C4-2B (cell line): Measurements from ENCODE around the gene LYPD5.

Source experiments
- H3K27ac ChIP-seq: fragments of 450-650 bp; 2 replicates; pipeline ENCODE4 v1.5.1; 2017
- ZFX ChIP-seq: fragments of 450-650 bp; IDR thresholded peaks from 2 replicates; pipeline ENCODE4 v1.6.1; 2017
- TF ChIP-seq, protein P1 (sequence below): fragments of 450-650 bp; conservative IDR thresholded peaks from 2 replicates; pipeline ENCODE4 v1.5.1; 2017; ENCODE audit warnings: mild to moderate bottlenecking

The LYPD5 gene

DNA sequence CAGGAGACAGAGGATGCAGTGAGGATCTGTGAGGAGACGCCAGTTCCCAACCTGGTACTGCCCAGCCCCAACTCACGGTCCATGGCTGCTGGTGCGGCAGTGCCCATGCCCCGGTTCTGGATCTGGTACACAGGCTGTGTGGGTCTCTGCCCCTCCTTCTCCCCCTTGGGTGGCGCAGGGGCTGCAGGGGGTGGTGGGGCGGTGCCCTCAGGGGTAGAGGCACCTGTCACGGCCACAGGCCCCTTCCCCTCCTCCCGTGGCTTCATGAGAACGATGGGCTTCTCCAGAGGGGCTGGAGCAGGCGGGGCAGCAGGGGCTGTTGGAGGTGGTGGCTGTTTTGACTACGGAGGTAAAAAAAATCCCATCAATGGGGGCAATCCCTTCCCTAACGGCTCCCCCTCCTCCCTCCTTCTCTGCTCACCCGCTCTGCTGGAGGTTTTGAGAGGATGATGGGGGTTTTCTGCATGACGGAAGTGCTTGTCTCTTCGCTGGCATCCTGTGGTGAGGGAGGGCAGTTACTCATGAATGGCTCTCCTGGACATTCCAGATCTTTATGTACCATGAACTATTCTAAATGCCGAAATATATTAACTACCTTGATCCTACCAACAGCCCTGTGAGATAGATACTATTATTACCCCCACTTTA, 54.6 kb downstream of the LYPD5 start:
- H3K27ac ChIP-seq = no peak overlapping the region
- TF ChIP-seq ZFX = no peak
- TF ChIP-seq, protein P1, sequence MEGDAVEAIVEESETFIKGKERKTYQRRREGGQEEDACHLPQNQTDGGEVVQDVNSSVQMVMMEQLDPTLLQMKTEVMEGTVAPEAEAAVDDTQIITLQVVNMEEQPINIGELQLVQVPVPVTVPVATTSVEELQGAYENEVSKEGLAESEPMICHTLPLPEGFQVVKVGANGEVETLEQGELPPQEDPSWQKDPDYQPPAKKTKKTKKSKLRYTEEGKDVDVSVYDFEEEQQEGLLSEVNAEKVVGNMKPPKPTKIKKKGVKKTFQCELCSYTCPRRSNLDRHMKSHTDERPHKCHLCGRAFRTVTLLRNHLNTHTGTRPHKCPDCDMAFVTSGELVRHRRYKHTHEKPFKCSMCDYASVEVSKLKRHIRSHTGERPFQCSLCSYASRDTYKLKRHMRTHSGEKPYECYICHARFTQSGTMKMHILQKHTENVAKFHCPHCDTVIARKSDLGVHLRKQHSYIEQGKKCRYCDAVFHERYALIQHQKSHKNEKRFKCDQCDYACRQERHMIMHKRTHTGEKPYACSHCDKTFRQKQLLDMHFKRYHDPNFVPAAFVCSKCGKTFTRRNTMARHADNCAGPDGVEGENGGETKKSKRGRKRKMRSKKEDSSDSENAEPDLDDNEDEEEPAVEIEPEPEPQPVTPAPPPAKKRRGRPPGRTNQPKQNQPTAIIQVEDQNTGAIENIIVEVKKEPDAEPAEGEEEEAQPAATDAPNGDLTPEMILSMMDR = no peak
